ENCODE measurements around the gene BTD.
A peak's percentile ranks its signal among the peaks of the same experiment; 100 is the strongest.

The BTD gene

DNA sequence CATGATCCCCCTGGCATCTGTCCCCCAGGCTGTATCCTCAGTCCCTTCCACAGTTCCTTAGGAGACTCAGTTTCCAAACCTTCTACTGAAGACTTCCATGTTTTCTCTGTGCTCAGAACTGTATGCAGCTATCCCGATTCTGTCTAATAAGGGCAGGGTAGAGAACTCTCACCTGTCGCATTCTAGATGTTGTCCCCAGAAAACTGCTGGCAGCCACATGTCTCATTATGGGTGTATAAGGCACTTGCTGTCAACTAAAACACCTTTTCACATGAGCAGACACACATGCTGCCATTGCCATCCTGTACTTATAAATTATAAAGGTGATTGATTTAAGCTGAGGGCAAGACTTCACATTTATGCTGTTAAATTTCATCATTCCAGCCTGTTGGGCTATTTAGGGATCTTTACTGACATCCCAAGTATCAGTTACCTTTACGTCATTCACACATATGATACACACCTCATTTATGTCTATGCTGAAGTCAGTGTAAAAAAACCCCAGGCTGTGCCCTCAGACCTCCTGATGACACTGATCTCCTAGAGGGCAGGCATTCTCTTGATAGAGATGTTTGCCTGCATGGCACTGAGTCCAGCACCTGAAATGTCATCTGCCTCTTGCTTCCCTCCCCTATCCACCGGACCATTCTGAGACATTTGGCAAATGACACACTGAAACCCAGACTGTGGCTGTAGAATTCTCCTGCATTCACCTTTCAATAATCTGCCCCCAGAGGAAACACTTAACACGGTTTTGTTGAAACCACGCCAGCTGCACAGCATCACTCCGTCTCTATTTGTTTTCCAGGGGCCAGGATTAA is 35.8 kb downstream of the BTD start:
- no peak for DNase-seq

DNA sequence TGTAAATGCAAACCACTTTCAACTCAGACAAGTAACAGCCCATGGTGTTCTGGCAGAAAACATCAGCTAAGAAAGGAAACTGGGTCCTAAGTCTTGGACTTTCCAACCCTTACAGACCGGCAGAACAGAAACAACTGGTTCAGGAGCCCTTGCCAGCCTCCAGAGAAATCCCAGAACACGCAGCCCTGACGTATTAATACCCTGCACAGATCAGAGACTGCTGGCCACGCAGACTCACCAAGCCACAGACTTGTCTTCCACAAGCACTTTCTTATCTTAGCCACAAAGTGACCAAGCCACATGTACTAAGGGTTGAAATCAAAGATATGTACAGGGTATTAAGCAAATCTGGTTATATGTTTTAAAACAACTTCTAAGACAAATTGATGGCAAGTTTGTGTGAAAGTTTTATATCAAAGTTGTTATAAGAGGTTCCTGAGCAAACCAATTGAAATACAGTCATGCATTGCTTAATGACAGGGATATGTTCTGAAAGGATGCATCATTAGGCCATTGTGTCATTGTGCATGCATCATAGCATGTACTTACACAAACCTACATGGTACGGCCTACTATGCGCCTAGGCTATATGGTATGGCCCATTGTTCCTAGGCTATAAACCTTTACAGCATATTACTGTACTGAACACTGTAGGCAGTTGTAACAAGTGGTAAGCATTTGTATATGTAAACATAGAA is 36.8 kb downstream of the BTD start:
- DNase-seq: no peak

DNA sequence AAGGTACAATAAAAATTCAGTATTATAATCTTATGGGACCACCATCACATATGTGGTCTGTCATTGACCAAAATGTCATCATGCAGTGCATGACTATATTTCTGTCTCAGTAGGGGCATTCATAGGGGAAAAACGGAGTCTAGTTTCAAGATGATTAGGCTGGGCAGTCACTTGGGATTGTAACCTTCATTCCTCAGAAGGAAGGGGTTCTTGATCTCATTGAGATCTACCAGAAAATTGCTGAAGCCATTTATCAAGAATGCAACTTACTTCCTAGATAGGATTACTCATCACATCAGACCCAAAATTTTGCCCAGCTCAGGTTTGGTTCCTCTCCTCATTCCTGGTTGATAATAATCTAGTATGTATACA is 37.3 kb downstream of the BTD start:
- DNase-seq: no peak

DNA sequence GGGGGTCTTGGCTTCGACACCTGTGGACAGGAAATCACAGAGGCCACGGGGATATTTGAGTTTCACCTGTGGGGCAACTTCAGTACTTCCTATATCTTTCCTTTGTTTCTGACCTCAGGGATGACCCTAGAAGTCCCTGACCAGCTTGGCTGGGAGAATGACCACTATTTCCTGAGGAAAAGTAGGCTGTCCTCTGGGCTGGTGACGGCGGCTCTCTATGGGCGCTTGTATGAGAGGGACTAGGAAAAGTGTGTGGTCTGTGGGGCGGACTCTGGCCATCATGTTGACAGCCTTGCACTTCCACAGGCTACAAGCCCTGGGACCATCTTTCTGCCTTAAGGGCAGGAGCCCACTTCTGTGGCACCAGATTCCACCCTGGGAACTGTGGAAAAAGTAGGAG is 43.7 kb downstream of the BTD start:
- no peak for DNase-seq

DNA sequence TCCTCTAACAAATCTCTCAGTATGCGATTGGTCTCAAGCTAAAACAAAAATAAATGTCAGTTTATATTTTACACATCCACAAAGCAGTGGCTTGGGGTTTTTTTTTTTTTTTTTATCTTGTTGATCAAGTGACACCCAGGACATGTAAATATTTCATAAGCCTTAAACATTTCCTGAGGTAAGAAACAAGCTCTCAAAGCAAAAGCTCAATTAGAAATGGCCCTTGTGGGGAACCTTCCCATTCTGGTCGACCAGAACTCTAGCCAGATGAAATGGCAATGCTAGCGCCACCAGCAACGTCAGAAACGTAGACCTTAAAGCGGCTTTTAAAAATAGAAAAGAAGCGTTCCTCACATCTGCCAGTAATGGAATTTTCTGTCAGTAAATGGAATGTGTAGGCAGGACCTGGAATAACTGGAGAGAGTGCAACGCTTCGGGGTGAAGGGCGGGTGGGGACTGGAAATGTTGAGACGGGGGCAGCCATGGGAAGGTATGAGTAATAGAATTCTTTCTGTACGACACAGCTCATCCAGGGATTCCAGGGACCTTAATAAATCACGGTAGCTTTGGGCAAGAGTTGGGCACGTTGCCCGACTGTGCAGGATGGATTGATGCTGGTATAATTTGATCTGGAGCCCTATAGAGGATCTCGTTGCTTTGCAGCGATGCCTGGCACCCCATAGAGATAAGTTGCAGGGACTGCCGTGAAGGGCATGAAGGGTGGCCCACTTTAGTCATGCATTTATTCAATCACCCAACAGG is 44.4 kb downstream of the BTD start:
- DNase-seq: peak; percentile 87

DNA sequence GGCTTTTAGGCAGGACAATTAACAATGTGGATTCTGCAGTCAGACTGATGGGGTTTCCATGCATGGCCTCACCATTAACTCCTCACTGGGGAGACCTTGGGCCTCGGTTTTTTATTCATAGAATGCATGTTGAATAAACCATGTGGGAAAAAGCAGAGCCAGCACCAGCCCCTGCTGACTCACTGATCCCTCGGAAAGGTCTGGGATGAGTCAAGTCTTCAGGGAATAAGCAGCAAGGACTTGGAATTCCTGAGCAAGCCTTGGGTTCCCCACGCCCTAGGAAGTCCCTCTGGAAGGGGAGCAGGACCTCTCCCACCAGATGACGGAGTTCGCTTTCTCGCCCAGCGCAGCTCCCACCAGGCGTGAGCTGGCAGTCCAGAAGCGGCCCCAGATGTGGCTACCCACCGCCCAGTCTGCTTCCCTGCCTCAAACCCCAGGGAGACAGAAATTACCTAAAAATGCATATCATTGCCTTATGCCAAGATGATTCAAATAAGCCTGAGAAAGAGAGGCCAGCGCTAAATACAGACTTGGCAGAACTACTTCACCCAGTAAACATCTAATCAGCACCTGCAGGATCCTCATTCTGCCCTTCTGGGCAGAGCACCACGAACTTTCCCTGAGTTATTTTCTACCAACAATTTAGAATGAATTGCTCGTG is 45.4 kb downstream of the BTD start:
- peak; percentile 81 for DNase-seq

DNA sequence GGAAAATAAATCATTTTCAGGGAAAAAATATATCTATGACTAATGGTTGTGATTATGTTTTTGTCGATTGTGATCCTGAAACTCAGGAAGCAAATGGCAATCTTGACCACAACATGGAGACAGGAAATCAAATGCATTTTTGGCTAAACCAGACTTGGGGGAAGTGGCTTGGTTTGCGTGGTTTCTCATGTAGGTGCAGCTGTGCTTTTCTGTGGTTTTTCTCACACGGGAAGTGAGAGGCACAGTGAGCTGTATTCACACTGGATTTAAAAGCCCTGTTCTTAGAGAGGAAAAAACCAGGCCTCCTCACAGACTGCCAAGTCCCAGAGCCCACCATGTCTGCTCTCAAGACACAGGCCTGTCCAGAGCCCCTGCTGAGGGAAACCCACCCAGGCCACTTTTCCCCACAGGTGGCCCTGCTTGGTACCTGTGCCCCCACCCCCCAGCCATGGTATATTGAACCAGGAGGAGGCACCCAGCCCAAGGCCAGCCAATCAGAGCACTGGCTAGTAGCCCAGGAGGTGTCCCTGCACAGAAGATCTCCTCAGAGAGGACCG is 46.1 kb downstream of the BTD start:
- peak; percentile 57 for DNase-seq

DNA sequence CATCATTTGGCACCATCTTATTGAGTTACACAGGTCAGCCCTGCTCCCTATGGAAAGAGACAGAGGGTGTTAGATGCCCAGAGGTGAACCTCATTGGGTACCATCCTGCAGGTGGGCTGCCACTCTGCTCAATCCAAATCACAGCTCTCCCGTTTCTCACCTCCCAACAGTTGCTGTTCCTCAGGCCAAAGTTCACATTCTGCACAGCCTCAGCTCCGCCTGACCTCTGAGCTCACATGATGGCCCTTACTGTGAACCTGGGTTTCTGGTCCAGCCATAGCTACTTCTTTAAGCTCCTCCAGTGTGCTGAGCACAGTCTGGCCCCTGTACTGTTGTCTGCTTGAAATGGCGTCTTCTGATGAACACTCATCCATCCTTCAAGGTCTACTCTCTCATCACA is 47.8 kb downstream of the BTD start:
- DNase-seq: no peak

DNA sequence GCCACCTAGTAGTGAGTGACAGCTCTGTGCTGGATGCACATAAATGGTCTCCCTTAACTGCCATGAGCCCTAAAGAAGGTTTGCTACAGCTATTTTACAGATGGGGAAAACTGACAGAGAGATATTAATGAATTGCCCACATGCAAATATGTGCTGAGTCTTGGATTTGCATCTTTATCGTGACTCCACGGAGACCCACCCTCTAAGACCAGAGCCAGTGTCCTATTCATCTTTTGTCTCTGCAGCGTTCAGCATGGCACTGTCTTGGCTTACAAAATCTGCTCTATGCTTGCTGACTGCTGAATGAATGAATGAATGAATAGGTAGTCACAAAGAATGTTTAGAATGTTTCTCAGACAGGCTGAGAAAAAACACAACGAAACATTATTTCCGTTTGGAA is 48.3 kb downstream of the BTD start:
- no peak for DNase-seq

DNA sequence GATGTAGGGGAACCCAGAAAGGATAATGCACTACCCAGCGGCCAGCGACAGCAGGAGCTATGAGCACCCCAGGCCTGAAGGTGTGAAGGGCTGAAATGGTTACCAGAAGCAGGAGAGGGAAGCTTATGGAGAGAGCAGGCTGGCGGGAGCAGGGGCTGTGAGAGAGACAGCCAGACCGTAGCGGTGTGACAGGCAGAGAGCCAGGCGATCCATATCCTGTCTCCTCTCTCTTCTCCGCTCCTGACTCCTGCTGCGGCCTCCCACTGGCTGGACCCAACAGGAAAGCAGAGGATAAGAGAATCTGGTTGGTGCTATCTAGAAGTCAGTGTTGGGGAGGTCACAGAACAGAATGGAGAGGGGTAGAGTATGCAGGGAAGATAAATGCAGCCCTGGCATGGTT is 49.9 kb downstream of the BTD start:
- no peak for DNase-seq

DNA sequence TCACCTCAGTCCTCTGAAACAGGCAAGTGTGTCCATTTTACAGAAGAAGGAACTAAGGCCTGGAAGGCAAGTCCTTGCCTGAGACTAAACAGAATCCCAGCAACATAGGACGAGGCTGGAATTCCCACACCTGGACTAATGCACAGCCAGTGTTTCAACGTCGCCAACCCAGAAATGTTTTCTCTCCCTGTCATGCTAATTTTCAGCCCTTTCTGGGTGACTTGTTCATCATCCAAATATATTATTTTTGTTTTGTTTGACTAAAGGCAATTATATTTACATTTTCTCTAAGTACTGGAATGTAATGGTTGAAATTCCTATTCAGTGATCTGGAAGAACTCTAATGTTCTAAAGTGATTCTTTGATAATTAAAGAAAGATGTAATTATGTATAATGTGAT is 51.8 kb downstream of the BTD start:
- no peak for DNase-seq

DNA sequence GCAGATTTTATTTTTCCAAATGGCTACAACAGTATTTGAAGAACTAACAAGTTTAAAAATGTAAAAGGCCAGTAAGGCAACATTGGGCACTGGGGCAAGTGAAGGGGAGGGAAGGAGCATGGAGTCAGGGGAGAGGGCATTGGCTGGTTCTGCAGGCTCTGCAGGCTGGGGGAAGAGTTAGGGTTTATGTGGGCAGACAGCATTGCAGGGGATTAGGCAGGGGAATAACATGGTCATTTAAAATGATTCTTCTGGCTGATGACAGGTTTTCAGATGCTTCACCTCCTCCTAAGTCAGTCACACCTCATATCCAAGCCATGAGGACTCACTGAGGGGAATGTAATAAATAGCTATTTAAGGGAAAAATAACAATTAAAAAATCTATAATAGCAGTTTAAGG is 52.6 kb downstream of the BTD start:
- DNase-seq: no peak

DNA sequence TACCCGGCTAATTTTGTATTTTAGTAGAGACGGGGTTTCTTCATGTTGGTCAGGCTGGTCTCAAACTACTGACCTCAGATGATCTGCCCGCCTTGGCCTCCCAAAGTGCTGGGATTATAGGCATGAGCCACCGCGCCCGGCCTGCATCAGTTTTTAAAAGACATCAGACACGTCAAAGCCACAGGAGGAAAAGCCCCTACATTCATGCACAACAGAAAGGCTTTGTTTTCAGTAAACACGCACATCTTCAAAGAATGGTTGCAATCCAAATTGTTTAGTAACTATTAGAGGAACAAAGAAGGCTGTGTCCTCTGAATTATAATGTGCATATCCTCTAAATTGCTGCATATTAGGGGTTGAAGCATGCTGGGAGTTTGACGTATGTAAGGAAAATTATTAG is 53.3 kb downstream of the BTD start:
- no peak for DNase-seq

DNA sequence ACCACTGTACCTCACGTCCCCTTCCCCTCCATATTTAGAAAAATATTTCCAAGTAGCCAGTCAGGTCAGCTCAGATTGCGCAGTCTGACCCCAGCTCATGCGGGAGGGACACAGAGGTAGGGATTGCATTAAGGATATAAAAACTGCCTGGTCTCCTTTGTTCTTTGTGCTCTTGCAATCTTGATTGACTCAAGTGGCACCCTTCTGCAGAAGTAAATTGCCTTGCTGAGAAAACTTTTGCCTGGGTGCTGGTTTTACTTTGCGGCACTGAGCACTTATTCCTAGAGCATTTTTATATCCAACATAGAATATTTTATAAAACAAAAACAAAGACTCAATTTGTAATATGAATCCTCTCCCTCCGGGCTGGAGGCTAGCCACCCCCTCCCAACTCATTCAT is 54.8 kb downstream of the BTD start:
- no peak for DNase-seq

DNA sequence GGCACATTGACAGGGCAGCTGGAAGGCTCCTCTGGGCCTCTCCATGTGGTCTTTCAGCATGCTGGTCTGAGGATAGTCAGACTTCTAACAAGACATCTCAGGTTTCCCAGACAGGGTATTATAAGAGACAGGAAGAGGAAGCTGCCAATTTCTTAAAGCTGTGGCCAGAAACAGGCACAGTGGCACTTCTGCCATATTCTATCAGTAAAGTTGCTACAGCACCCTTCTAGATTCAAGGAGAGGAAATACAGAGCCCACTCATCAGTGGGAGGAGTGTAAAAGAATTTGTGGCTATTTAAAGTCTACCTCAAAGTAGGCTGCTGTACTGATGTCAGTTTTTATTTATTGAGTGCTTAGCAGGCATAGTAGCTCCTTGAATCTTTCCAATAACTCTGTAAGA is 55.5 kb downstream of the BTD start:
- DNase-seq: no peak

DNA sequence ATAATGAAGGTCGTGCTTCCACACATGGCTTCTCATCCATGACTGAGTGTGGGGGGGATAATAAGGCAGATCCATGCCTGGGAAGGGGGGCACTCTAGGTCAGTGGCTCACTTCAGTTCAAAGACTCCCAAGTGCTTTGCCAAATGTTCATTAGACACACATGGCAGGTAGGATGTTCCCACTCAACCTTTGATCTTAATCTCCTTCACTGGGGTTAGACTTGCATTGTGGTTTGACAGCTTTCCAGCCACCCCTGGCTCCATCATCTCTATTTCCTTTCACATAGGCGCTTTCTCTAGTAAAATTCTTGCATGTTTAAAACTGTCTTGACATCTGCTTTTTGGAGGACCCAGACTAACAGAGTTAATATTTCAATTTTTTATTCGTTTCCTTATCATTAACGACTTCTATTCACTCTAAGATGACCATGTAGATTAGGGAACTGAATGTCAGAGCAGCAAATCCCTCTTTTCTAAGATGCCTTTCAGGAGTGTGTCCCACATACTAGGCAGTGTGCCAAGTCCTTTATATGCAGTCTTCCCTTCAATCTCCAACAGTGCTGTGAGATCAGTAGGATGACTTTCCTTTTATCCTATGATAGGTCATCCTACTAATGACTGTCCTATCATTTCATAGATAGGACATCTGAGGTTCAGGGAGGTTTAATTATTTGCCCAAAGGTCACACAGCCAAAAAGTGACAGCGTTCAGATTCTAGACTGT is 57.9 kb downstream of the BTD start:
- DNase-seq: no peak

DNA sequence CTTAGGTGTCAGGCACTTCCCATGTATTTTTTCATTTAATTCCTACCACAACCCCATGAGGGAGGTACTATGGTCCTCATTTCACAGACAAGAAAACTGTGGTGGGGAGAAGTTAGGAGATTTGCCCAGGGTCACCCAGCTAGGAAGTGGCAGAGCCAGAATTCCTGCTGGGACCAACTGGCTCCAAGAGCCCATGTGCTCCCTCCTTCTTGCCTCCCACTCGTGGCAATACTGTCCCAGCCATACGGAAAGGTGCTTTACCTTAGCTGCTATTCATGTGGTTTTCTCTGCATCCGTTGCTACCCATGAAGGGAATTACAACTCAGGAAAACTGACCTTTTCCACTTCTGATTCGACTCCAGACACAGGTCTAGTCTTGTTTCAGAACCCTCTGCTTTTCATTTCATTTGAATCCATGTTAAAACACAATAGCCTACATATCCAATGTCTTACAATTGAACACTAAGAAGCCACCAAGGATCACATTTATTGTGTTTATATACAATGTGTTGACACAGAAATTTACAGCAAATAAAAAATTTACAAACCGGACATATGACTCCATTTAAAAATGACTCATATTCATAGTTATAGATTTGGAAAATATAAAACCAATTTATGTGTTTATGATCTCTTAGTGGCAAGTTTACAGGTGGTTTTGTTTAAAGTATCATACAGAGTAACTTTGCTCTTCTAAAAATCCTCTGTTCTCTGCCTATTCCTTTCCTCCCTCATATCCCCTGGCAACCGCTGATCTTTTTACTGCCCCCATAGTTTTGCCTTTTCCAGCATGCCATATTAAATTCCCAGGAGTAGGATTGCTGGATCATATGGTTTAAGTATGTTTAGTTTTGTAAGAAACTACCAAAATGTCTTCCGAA is 58.8 kb downstream of the BTD start:
- DNase-seq: no peak

DNA sequence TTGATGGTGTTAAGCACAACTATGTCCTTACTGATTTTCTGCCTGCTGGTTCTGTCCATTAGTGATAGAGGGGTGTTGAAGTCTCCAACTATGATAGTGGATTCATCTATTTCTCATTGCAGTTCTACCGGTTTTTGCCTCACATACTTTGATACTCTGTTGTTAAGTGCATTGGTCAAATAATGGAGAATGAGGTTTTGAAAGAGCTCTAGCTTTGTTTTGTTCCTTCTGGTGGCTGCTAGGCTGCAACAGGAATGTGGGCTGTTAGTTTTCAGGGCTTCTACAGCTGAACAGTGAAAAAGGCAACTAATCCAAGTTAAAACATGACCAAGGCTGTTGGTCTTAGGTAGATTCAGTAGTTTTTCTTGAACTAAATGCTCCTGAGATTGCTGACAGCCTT is 62.6 kb downstream of the BTD start:
- no peak for DNase-seq

DNA sequence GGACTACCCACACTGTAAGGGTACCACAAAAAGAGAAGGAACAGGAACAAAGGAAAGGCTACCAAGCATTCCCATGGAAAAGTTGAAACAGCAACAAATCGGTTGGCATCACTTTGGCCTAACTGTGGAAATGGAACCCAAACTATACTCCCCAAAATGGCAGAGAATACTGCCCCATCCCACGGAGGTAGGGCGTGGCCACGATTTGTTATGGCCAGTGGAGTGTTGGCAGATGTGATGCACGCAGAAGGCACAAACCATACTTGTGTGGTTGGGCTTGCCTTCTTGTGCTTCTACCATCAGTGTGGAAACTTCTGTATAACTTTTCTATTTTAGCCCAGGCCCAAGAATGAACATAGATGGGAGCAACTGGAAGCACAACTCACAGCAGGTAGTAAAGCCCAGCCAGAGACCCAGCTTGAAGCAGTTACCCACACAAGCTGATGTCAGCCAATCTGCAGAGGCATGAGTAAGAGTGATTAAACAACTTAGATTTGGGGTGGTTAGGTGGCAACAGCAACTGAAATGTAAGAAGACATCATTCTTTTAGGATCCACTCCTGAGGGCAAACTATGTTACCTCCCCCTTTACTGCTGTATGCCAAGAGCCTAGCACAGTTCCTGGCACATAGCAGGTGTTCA is 64.1 kb downstream of the BTD start:
- DNase-seq: no peak

DNA sequence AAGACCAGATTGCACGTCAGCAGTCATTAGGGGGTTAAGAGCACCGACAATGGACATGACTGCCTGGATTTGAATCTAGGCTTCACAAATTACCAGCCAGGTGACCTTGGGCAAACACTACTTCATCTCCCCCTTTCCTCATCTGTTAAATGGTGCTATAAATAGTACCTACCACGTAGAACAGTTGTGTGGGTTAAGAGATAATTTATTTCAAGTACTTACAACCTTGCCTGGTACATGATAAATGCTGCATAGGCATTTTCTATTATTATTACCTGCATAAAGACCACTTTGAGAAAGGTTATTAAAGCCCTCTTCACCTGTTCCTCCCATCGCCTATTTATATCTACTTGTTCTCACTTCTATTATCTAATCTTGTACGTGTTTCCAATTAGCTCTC is 64.7 kb downstream of the BTD start:
- DNase-seq: no peak

DNA sequence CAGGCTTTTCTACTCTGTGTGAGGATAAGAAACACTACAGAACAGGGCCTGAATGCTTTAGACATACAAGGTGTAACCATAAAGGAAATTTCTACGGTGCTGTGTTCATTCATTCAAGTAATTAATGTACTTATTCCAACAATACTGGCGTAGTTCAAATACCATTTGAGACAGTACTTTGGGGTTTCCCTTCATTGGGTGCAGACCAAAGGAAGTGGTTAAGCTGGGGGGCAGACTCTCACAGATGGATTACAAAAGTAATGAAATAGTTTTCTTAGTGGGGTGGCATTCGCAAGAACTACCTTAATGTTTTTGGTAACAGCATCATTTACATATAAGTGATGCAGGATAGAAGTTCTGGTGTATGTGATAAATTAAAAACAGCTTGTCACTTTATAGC is 65.9 kb downstream of the BTD start:
- DNase-seq: no peak

All from left hindlimb (tissue), 1 donor.